ENCODE measurements around the gene OGFOD3. TPM values are rescaled to one million over a fixed set of nuclear protein-coding genes. Genes with fewer than 3 reads are reported as not detected.

OGFOD3 gene
- total and polyA plus RNA-seq, 9 of the 15 experiments (the other 6 are each of a cell fraction or from before 2014, with no cell fraction given): 0.69 to 44.7 (median 18.9) TPM

DNA sequence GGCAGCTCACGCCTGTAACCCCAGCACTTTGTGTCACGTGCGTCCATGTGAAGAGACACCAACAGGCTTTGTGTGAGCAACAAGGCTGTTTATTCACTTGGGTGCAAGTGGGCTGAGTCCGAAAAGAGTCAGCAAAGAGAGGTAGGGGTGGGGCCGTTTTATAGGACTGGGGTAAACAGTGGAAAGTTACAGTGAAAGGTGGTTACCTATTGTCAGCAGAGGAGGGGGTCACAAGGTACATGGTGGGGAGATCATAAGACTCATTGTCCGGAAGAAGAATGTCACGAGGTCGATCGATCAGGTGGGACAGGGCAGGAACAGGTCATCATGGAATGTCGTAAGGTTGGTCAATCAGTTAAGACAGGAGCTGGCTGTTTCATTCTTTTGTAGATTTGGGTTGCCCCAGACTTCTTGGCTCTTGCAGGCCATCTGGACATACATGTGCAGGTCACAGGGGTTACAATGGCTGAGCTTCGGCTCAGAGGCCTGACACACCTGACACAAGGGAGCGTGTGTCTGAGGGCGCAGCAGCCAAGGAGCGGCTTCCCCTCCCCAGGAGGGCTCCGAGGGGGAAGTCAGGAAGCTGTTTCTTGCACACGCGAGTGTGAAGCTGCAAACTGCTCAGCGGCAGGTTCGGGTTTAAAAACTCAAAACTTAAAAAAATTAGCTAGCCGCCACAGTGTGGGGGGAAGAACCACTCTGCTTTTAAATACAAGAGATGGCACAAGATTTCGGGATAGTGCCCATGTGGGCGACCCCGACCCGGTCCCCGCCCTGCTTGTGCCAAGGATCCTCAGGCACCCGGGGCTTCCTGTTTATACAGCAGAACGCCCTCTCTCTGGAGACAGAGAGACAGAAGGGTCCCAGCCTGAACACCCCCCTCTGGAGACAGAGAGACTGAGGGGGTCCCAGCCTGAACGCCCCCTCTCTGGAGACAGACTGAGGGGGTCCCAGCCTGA, 71.8 kb downstream of the OGFOD3 start (continued):
- TF ChIP-seq, protein P1, sequence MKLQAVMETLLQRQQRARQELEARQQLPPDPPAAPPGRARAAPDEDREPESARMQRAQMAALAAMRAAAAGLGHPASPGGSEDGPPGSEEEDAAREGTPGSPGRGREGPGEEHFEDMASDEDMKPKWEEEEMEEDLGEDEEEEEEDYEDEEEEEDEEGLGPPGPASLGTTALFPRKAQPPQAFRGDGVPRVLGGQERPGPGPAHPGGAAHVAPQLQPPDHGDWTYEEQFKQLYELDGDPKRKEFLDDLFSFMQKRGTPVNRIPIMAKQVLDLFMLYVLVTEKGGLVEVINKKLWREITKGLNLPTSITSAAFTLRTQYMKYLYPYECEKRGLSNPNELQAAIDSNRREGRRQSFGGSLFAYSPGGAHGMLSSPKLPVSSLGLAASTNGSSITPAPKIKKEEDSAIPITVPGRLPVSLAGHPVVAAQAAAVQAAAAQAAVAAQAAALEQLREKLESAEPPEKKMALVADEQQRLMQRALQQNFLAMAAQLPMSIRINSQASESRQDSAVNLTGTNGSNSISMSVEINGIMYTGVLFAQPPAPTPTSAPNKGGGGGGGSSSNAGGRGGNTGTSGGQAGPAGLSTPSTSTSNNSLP (IDR thresholded peaks at IDR 0.05; ENCODE audit: borderline replicate concordance, low read depth, low read length): no peak
- TF ChIP-seq ARID1B (IDR thresholded peaks at IDR 0.05): no peak
- TF ChIP-seq, protein P2, sequence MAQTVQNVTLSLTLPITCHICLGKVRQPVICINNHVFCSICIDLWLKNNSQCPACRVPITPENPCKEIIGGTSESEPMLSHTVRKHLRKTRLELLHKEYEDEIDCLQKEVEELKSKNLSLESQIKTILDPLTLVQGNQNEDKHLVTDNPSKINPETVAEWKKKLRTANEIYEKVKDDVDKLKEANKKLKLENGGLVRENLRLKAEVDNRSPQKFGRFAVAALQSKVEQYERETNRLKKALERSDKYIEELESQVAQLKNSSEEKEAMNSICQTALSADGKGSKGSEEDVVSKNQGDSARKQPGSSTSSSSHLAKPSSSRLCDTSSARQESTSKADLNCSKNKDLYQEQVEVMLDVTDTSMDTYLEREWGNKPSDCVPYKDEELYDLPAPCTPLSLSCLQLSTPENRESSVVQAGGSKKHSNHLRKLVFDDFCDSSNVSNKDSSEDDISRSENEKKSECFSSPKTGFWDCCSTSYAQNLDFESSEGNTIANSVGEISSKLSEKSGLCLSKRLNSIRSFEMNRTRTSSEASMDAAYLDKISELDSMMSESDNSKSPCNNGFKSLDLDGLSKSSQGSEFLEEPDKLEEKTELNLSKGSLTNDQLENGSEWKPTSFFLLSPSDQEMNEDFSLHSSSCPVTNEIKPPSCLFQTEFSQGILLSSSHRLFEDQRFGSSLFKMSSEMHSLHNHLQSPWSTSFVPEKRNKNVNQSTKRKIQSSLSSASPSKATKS (CRISPR knock-in tag; IDR thresholded peaks at IDR 0.05): no peak
- TF ChIP-seq, protein P3, sequence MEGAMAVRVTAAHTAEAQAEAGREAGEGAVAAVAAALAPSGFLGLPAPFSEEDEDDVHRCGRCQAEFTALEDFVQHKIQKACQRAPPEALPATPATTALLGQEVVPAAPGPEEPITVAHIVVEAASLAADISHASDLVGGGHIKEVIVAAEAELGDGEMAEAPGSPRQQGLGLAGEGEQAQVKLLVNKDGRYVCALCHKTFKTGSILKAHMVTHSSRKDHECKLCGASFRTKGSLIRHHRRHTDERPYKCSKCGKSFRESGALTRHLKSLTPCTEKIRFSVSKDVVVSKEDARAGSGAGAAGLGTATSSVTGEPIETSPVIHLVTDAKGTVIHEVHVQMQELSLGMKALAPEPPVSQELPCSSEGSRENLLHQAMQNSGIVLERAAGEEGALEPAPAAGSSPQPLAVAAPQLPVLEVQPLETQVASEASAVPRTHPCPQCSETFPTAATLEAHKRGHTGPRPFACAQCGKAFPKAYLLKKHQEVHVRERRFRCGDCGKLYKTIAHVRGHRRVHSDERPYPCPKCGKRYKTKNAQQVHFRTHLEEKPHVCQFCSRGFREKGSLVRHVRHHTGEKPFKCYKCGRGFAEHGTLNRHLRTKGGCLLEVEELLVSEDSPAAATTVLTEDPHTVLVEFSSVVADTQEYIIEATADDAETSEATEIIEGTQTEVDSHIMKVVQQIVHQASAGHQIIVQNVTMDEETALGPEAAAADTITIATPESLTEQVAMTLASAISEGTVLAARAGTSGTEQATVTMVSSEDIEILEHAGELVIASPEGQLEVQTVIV (CRISPR knock-in tag; IDR thresholded peaks at IDR 0.05; ENCODE audit: borderline replicate concordance): no peak
- no peak for TF ChIP-seq ZNF134 (CRISPR knock-in tag; conservative IDR thresholded peaks at IDR 0.05)
- TF ChIP-seq ZNF347 (CRISPR knock-in tag; IDR thresholded peaks at IDR 0.05; ENCODE audit: low read depth): 0 out of 2 replicates have a peak, but pooled peaks have one; percentile 24
- TF ChIP-seq TRIM24 (IDR thresholded peaks at IDR 0.05): no peak
- peak; percentile 30; the same call in 1 of the 2 replicates for TF ChIP-seq HSF4 (CRISPR knock-in tag; IDR thresholded peaks at IDR 0.05; ENCODE audit: borderline replicate concordance)
- no peak for TF ChIP-seq MXI1 (IDR thresholded peaks at IDR 0.05; ENCODE audit: low read depth, low read length)
- TF ChIP-seq, protein P4, sequence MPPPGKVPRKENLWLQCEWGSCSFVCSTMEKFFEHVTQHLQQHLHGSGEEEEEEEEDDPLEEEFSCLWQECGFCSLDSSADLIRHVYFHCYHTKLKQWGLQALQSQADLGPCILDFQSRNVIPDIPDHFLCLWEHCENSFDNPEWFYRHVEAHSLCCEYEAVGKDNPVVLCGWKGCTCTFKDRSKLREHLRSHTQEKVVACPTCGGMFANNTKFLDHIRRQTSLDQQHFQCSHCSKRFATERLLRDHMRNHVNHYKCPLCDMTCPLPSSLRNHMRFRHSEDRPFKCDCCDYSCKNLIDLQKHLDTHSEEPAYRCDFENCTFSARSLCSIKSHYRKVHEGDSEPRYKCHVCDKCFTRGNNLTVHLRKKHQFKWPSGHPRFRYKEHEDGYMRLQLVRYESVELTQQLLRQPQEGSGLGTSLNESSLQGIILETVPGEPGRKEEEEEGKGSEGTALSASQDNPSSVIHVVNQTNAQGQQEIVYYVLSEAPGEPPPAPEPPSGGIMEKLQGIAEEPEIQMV (tag; conservative IDR thresholded peaks at IDR 0.05; ENCODE audit: low read depth): peak; percentile 45; the same call in 1 of the 2 replicates
- TF ChIP-seq, protein P5, sequence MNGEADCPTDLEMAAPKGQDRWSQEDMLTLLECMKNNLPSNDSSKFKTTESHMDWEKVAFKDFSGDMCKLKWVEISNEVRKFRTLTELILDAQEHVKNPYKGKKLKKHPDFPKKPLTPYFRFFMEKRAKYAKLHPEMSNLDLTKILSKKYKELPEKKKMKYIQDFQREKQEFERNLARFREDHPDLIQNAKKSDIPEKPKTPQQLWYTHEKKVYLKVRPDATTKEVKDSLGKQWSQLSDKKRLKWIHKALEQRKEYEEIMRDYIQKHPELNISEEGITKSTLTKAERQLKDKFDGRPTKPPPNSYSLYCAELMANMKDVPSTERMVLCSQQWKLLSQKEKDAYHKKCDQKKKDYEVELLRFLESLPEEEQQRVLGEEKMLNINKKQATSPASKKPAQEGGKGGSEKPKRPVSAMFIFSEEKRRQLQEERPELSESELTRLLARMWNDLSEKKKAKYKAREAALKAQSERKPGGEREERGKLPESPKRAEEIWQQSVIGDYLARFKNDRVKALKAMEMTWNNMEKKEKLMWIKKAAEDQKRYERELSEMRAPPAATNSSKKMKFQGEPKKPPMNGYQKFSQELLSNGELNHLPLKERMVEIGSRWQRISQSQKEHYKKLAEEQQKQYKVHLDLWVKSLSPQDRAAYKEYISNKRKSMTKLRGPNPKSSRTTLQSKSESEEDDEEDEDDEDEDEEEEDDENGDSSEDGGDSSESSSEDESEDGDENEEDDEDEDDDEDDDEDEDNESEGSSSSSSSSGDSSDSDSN (IDR thresholded peaks at IDR 0.05; ENCODE audit: borderline replicate concordance in 1 of 2, low read depth in 2 of 2, low read length in 2 of 2): no peak
- no peak for TF ChIP-seq SREBF1 (IDR thresholded peaks at IDR 0.05; ENCODE audit: borderline replicate concordance, low read depth, low read length)
- TF ChIP-seq NFE2 (IDR thresholded peaks at IDR 0.05; ENCODE audit: low read depth): no peak
- TF ChIP-seq RFX7 (CRISPR knock-in tag; IDR thresholded peaks at IDR 0.05): no peak
- peak; percentile 73; the same call in 1 of the 2 replicates for TF ChIP-seq KLF6 (CRISPR knock-in tag; IDR thresholded peaks at IDR 0.05; ENCODE audit: borderline replicate concordance)
